GM03348 (cell line): ENCODE results near the gene KRT4.

Experiments
- DNase-seq: peaks from one replicate; pipeline ENCODE4 v3.0.0; 2012; ENCODE audit warnings: low spot score

KRT4 gene

DNA sequence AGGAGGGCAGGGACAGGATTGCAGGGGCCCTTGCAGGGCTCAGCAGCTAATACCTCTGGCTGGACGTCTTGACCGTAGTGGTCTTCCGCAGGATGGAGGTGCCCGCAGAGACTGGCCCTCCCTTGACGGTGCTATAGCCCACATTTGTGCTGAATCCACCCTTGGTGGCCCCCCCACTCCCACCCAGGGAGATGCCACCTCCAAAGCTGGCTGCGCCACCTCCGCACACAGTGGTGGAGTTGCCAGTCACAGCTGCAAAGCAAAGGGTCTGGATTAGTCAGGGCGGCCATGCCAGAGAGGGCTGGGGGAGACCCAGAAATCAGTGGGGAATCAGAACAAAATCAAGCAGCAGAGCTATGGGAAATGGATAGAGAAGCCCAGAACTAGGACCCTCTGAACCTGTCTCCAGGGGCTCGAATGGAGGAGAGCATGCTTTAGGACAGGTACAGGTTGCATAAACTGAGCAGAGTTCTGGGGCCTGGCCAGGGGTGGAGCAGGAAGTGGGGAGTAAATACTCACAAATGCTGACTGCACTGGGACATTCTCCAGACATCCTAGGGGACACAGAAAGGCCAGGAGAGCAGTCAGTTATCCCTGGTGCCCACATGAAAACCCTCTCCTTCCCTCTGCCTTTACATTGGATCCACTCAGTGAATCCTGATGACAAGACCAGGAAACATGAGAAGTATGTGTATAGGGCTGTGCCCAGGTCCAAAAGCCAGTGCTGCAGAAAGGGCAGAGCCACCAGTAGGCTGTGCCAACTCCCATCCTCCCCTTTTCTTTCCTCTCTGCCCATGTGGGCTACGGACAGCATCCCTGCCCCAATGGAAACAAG, 8.1 kb upstream of the KRT4 start:
- peak; percentile 35 for DNase-seq

DNA sequence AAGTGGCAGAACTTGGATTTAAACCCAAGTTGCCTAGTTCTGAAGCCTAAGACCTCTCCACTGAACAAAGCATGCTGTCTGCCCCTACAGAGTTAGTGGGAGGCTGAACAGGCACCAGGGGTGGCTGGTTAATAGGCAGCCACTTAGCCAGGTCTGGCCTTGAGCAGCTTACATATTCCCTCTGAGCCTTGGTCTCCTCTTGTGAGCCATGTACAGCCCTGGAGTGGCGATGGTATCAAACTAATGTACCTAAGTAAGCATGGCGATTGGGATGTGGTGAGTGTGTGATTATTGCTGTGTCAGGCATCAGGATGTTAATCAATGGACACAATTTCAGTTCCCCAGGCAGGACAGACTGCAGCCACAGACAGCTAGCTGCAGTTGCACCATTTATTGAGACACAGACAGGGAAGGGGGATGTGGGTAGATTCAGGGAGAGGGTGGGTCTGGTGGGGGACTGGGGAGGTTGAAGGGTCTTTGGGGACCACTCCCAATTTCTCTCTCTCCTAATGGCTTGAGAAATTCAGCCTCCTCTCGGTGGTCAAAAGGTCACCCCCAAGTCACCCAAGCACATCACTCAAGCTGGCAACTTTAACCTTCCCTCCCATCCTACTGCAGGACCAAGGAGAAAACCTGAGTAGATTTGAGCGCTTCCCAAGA, 7.3 kb upstream of the KRT4 start:
- DNase-seq: no peak

GRCh38 chr12:52820521-52820920, 6.6 kb upstream of the KRT4 start:
- DNase-seq: no peak

GRCh38 chr12:52819731-52820510, 6.0 kb upstream of the KRT4 start:
- no peak for DNase-seq

- no peak for DNase-seq
Measured at GRCh38 chr12:52818887-52819420, 5.0 kb upstream of the KRT4 start.

DNA sequence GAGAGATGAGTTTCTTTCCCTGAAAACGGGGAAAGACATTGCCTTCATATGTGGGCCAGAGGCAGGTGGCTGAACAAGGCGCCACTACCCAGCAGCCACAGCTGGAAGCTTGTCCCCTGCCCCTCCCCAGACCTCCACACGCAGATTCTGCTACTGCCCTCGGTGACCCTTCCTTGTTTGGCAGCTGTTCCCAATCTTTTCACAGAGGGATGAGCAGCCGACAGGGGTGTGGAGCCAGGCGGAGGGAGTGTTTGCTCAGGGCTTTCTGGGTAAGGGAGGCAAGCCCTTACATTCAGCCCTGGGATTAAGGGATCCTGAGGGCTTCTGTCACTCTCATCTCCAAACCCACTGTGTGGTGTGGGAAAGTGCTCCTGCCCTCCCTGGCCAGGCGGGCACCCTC, 4.5 kb upstream of the KRT4 start:
- DNase-seq: no peak

- DNase-seq: no peak
Measured at GRCh38 chr12:52817699-52818238, 3.9 kb upstream of the KRT4 start.

DNA sequence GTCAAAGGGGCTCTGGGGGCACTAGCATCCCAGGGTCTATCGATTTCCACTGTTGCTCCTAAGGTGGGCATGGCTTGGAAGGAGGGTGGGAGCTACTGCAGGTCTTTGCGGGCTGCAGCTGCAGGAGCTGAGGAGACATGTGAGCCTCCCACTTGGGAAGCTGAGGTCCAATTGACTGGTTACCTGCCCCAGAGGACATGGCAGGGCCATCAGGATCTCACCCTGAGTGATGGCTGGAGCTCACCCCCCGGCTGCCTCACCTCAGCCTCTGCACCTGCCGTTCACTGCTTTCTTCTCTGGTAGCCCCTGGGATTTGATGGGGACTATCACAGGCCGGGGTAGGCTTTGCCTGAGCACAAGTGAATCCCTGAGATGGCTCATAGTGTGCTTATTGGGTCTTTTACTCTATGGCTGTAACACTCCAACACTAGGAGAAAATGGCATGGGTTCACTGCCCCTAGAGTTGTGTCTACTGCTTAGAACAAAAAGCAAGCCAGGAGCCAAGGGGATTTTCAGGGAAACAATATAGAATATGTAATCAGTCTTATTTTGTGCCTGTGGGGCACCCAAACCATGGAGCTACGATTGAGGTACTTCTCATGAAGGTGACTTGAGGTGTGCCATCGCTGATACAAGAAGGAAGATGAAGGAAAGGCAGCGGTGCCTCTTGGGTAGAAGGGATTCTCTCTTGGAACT, 3.2 kb upstream of the KRT4 start:
- no peak for DNase-seq

GRCh38 chr12:52815676-52816588, 2.0 kb upstream of the KRT4 start:
- no peak for DNase-seq

DNA sequence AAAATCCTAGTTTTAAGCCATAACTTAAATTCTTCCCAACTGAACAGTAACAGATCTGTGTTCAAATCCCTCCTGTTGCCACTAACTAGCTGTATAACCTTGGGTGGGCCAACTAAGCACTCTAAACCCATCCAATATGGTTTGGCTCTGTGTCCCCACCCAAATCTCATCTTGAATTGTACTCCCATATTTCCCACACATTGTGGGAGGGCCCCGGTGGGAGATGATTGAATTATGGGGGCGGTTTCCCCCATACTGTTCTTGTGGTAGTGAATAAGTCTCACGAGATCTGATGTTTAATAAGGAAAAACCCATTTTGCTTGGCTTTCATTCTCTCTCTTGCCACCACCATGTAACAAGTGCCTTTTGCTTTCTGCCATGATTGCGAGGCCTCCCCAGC, 1.2 kb upstream of the KRT4 start:
- DNase-seq: no peak

- no peak for DNase-seq
Measured at GRCh38 chr12:52814710-52815155, 817 bp upstream of the KRT4 start.

GRCh38 chr12:52813203-52813819, 605 bp downstream of the KRT4 start:
- no peak for DNase-seq

GRCh38 chr12:52812749-52813148, 1.2 kb downstream of the KRT4 start:
- DNase-seq: no peak

GRCh38 chr12:52812073-52812400, 1.9 kb downstream of the KRT4 start:
- DNase-seq: no peak

- no peak for DNase-seq
Measured at GRCh38 chr12:52811191-52812072, 2.5 kb downstream of the KRT4 start.

DNA sequence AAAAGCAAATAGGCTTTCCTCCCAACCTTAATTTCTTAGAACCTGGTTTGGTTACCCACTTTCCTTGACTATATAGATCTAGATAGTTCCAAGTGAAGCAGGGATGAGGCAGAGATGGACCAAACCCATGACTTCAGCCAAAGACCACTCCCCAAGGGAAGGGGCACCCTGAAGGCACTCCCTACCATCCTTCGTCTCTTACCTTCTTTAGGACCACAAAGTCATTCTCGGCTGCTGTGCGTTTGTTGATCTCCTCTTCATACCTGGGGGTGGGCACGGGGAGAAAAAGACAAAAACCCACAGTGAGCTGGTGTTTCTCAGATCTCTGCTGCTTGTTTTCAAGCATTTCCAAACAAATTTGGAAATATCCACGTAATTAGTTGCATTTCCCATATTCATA, 3.4 kb downstream of the KRT4 start:
- no peak for DNase-seq

DNA sequence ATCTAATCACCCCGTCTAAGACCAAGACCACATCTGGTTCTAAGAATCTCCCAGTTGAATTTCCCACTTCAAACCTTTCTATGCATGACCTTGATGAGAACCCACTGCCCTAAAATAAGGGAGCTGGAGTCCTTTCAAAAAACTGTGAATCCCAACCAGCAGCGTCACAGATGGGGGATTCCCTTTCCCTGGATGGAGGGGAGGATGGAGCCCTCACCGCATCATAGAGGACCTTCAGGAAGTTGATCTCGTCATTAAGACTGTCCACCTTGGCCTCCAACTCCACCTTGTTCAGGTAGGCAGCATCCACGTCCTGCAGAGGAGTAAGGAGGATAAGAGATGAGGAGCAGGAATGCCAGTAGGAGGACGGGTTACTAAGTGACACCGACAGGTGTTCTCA, 4.8 kb downstream of the KRT4 start:
- no peak for DNase-seq

- DNase-seq: no peak
Measured at GRCh38 chr12:52808573-52809160, 5.2 kb downstream of the KRT4 start.
